ENCODE results near the gene KRTDAP. TPM values are rescaled to one million over a fixed set of nuclear protein-coding genes. Genes with fewer than 3 reads are reported as not detected.

Gene KRTDAP, protein sequence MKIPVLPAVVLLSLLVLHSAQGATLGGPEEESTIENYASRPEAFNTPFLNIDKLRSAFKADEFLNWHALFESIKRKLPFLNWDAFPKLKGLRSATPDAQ
- total RNA-seq (2013; cell fraction: nucleolus; rRNA removed): not detected in 2 replicates
- total RNA-seq (2014; rRNA removed) (not detected in 2 replicates), total RNA-seq (2014; rRNA removed; fragmentation: Illumina TruSeq; extraction: Trizol) (not detected in 2 replicates), total RNA-seq (2021) (not detected in 2 replicates), polyA plus RNA-seq (2011; rRNA removed) (0.23 TPM in 1 of 2 replicates, not detected in the other), polyA plus RNA-seq (2014; fragmentation: Illumina TruSeq; extraction: Trizol) (not detected in 2 replicates), polyA plus RNA-seq (2014; fragmentation: Nextera tagmentation; extraction: Ambion mirVana) (not detected), polyA plus RNA-seq (2014; rRNA removed) (not detected in 2 replicates), polyA plus RNA-seq (2016; fragmentation: Nextera tagmentation; extraction: Ambion mirVana) (not detected), polyA minus RNA-seq (2011; rRNA and poly(A)+ RNA removed) (not detected in 2 replicates), Bru-seq, nascent RNA (percentile 34 among the genes with signal in this experiment), BruChase-seq, experiment 1, labeled RNA remaining after a 6-hour chase (not detected), BruChase-seq, experiment 2, labeled RNA remaining after a 2-hour chase (percentile 30 among the genes with signal in this experiment)
- polyA plus RNA-seq (2011; ENCODE audit: low read depth): not detected
- polyA plus RNA-seq (2011; cell fraction: cytosol; rRNA removed): not detected in 2 replicates
- polyA plus RNA-seq (2011; cell fraction: nucleus; rRNA removed): 0.34 TPM in 1 of 2 replicates, not detected in the other
- polyA plus RNA-seq (2012): not detected in 2 replicates
- polyA minus RNA-seq (2011; cell fraction: cytosol; rRNA and poly(A)+ RNA removed): not detected in 2 replicates
- polyA minus RNA-seq (2011; cell fraction: nucleus; rRNA and poly(A)+ RNA removed): not detected in 2 replicates
- long read RNA-seq, experiment 1: 0 reads
- long read RNA-seq, experiment 2: 0 reads

DNA sequence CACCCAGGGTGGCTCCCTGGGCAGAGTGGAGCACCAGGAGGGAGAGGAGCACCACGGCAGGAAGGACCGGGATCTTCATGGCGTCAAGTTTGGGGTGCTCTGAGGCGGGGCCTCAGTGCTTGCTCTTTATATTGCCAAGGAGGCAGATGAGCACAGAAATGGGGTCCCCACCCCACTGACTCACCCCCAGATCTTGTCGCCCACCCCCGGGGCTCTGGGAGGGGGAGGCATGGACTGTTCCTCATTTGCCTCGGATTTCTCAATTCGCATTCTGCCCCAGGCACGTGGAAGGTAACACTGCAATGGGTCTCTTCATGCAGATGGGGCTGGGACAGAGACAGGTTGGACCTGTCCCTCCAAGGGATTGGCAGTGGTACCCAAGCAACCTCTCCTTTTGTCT is at the start of gene KRTDAP:
Gene KRTDAP, minus strand, starts transcription at position 101 of the 400 bp plus-strand sequence. Its CDS starts 22 bp downstream, at position 79.
- Histone ChIP-seq H4K20me1 (ENCODE audit: control insufficient read depth, insufficient read depth) (no peaks in the 10 kb centered on the region), H3K4me3 (no peak within 1 kb of the TSS), H3K27me3 (replicated peaks in 1 of 2; ENCODE audit: control insufficient read depth in 2 of 2, insufficient read depth in 2 of 2, low read length in 1 of 2) (peaks cover 0 to 2% of the 10 kb centered on the region in 2 experiments; a peak in 1 of 4 replicates), H2AFZ (ENCODE audit: control insufficient read depth, low read depth, low read length) (no peak within 1 kb of the TSS), H3K36me3 (ENCODE audit: control insufficient read depth in 2 of 2, insufficient read depth in 2 of 2, low read length in 1 of 2) (no peaks in the 10 kb centered on the region), H3K27ac (ENCODE audit: control insufficient read depth, insufficient read depth) (no peak within 1 kb of the TSS), H3K9me3 (replicated peaks; ENCODE audit: control insufficient read depth, insufficient read depth, low read length) (no peaks in the 10 kb centered on the region), H3K4me2 (ENCODE audit: control insufficient read depth, insufficient read depth) (no peak within 1 kb of the TSS), H3K79me2 (ENCODE audit: control insufficient read depth, insufficient read depth, low read length) (no peaks in the 10 kb centered on the region), H3K4me1 (ENCODE audit: control insufficient read depth, insufficient read depth, low read length) (peaks cover 5% of the 10 kb centered on the region), H3K9ac (ENCODE audit: control insufficient read depth, insufficient read depth, low read length) (no peak within 1 kb of the TSS)
- ChIA-PET POLR2A (interaction anchor here (0.6 kb wide), 1 partner anchor 213 kb away, joined by 3 read pairs; no protein-coding TSS in a partner anchor), SMC1A (ENCODE audit: uncharacterized antibody, unreplicated experiment) (interaction anchor here (1.4 kb wide), 1 partner anchor 20 kb away, joined by 3 read pairs; no protein-coding TSS in a partner anchor), RAD21 (ENCODE audit: unreplicated experiment) (interaction anchor here (0.6 to 1.4 kb wide), 4 partner anchors 19 to 137 kb away, joined by 3 to 4 read pairs (median 3); no protein-coding TSS in a partner anchor), CTCF (interaction anchor here (0.6 to 2.1 kb wide), 4 partner anchors 13 to 142 kb away, joined by 4 to 6 read pairs (median 6); no protein-coding TSS in a partner anchor)
- 39% methylated on average over 9 of the region's 9 CpGs for WGBS (ENCODE audit: insufficient coverage, insufficient replicate concordance, low lambda C conversion rate, missing lambda C conversion rate)
- ATAC-seq (no peak), FAIRE-seq (no peak), DNase-seq (ENCODE audit: low read depth, low spot score) (no peak)
- intact Hi-C loops (cut with micrococcal nuclease; ENCODE audit: unreplicated experiment): loop anchor here (10.0 kb wide), 1 partner anchor 226 kb away; the partner anchor contains the start of gene USF2
- TF ChIP-seq, protein P1, sequence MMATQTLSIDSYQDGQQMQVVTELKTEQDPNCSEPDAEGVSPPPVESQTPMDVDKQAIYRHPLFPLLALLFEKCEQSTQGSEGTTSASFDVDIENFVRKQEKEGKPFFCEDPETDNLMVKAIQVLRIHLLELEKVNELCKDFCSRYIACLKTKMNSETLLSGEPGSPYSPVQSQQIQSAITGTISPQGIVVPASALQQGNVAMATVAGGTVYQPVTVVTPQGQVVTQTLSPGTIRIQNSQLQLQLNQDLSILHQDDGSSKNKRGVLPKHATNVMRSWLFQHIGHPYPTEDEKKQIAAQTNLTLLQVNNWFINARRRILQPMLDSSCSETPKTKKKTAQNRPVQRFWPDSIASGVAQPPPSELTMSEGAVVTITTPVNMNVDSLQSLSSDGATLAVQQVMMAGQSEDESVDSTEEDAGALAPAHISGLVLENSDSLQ (IDR thresholded peaks at IDR 0.05): no peak
- TF ChIP-seq, protein P2, sequence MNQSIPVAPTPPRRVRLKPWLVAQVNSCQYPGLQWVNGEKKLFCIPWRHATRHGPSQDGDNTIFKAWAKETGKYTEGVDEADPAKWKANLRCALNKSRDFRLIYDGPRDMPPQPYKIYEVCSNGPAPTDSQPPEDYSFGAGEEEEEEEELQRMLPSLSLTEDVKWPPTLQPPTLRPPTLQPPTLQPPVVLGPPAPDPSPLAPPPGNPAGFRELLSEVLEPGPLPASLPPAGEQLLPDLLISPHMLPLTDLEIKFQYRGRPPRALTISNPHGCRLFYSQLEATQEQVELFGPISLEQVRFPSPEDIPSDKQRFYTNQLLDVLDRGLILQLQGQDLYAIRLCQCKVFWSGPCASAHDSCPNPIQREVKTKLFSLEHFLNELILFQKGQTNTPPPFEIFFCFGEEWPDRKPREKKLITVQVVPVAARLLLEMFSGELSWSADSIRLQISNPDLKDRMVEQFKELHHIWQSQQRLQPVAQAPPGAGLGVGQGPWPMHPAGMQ (IDR thresholded peaks at IDR 0.05; ENCODE audit: borderline replicate concordance): no peak
- TF ChIP-seq CBFB (IDR thresholded peaks at IDR 0.05; ENCODE audit: low read depth) (no peak), HDGF (IDR thresholded peaks at IDR 0.05) (no peak), MEF2B (IDR thresholded peaks at IDR 0.05; ENCODE audit: partially characterized antibody, poor library complexity, severe bottlenecking) (no peak), STAT1 (conservative IDR thresholded peaks at IDR 0.05) (no peak), RCOR1 (conservative IDR thresholded peaks at IDR 0.05; ENCODE audit: low read depth, low read length) (no peak), SUZ12 (IDR thresholded peaks at IDR 0.05; ENCODE audit: unreplicated experiment) (no peak), CHD2 (IDR thresholded peaks at IDR 0.05; ENCODE audit: borderline replicate concordance, low read depth, low read length) (no peak), WRNIP1 (IDR thresholded peaks at IDR 0.05; ENCODE audit: borderline replicate concordance, low read depth, low read length) (no peak)
- no TSS peak for BruUV-seq (replicated peaks)
- in situ Hi-C loops (cut with MboI): no loop called here

Data from GM12878 (cell line).